Activated CD4-positive, alpha-beta T cell treated with anti-CD3 and anti-CD28 coated beads, Interleukin-2, Interleukin-4, amounts not matched to agents 100 ng/mL and 50 ng/mL, durations not matched to agents 16 hours and 8 hours (primary cell): Measurements from ENCODE around the gene ELN.

ENCODE experiments used
- DNase-seq: peaks from one replicate; pipeline ENCODE4 v3.0.0-alpha.2; 2020; ENCODE audit warnings: low spot score

ELN gene

GRCh38 chr7:74061840-74062539 lies 34.0 kb downstream of the ELN start:
- DNase-seq = peak; percentile 74

DNA sequence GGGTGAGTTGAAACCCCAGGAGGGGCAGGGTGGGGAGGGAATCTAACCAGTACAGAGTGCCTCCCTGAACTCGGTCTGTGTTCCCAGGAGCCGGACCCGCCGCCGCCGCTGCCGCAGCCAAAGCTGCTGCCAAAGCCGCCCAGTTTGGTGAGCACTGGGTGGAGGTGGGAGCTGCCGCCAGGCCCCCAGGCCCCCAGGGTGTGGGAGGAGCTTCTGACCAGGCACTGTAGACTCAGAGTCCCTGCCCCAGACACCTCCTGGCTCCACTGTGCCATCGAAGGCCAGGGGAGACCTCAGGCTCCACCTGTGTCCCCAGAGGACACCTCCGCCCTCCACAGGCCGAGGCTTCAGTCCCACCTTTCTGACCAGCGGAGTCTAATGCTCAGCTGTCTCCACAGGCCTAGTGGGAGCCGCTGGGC lies 35.3 kb downstream of the ELN start:
- DNase-seq = no peak

GRCh38 chr7:74063646-74064045 lies 35.7 kb downstream of the ELN start:
- DNase-seq = no peak

GRCh38 chr7:74064696-74065095 lies 36.7 kb downstream of the ELN start:
- no peak for DNase-seq

GRCh38 chr7:74066626-74067025 lies 38.7 kb downstream of the ELN start:
- no peak for DNase-seq

- no peak for DNase-seq
Measured at GRCh38 chr7:74068378-74069085, 40.6 kb downstream of the ELN start.

GRCh38 chr7:74069086-74069541 lies 41.1 kb downstream of the ELN start:
- DNase-seq = no peak

GRCh38 chr7:74069790-74070618 lies 42.0 kb downstream of the ELN start:
- no peak for DNase-seq

DNA sequence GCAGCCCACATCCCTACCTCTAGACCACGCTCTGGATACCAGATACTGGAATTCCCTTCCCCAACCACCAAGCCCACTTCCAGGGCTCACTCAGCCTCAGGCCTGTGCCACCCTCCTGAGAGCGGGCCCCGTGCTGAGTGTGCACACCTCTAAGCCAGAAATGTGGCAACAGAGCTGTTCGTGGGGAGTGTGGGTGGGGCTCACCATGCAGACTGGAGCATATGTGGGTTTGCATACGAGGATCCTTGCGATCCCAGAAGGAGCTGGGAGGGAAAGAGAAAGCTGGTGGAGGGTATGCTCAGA lies 42.6 kb downstream of the ELN start:
- DNase-seq = no peak

- DNase-seq = no peak
Measured at GRCh38 chr7:74071121-74071520, 43.1 kb downstream of the ELN start.

- no peak for DNase-seq
Measured at GRCh38 chr7:74074770-74075169, 46.8 kb downstream of the ELN start.

DNA sequence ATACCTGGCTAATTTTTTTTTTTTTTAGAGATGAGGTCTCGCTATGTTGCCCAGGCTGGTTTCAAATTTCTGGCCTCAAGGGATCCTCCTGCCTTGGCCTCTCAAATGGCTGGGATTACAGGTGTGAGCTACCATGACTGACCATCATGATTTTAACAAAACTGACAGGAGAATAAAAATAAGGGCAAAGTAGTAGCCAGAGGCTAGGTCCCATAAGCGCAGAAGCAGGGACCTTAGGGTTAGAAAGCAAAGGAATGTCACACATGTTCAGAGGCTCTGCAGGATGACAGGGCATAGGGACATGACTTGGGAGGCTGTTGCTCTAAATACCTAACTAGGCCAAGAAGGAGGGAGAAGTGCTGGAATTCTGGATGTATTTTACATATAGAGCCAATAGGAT lies 50.5 kb downstream of the ELN start:
- DNase-seq = no peak

DNA sequence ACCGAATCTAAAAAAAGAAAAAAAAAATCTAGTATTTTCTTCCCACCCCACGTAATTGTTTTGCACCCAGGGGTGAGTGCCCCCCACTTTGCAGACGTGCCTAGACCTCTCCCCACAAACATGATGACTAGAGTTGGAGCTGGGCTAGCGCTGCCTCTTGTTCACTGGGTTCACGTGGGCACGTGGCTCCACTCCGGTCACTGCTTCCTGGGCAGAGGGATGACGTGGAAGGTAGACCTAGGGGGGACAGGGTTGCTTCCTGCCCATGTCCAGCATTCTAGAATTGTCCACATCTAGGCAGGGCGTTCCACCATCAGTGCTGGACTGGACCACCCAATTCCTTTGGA lies 54.8 kb downstream of the ELN start:
- no peak for DNase-seq

DNA sequence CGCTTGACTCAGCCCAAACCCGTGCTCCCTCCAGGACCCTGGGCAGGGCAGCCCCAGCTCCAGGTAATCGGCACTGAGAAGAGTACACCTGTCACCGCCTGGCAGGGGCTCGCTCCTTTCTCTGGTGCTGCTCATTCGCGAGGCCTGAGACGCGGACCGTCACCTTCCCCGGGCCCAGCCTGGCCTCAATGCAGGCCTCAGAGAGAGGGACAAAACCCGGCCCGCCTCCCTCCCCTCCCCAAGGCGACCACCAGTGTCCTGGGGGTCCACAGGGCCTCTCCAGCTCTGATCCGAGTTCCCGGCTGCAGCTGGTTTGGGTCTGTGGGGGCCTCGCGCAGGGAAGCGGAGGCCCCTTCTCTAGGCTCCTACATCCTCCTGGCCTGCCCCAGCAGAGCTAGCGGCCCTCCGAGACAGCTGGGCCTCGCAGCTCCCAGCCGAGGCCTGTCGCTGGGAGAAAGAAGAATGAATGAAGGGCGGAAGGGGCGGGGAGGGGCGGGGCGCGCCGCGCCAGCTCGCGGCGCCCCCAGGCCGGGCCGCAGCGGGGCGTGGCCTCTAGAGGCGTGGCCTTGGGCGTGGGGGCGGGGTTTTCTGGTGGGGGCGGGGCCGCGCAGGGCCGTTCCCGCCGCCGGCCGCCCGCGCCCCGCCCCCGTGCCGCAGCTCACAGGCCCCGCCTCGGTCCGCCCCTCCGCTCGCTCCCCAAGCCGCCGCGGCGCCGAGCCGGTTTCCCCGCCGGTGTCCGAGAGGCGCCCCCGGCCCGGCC lies 55.3 kb downstream of the ELN start, which contains the start of gene LIMK1:
LIMK1 (plus strand) TSS at position 688 of the 760 bp plus-strand sequence. CDS start 187 bp downstream, outside the sequence.
- peak; percentile 75 for DNase-seq

GRCh38 chr7:74083928-74084721 lies 56.2 kb downstream of the ELN start:
- DNase-seq = peak; percentile 33

GRCh38 chr7:74084722-74085578 lies 57.0 kb downstream of the ELN start:
- no peak for DNase-seq

- DNase-seq = no peak
Measured at GRCh38 chr7:74087791-74088453, 59.9 kb downstream of the ELN start.

- no peak for DNase-seq
Measured at GRCh38 chr7:74092321-74092963, 64.5 kb downstream of the ELN start.

GRCh38 chr7:74092964-74093471 lies 65.0 kb downstream of the ELN start:
- DNase-seq = no peak
